Skeletal muscle tissue (tissue), 4 donors: Measurements from ENCODE around the gene CDC42BPA. TPM values are rescaled to one million over a fixed set of nuclear protein-coding genes. Genes with fewer than 3 reads are reported as not detected.

Source experiments
- H3K27ac ChIP-seq: one replicate; pipeline ENCODE4 v1.7.0; 2013; ENCODE audit warnings: mild to moderate bottlenecking, low read depth, low read length, inconsistent platforms
- H3K27me3 ChIP-seq, 3 donors: one replicate each; pipeline ENCODE4 v1.7.0; 2013; ENCODE audit warnings: low read length in 3 of 3; ENCODE audit not compliant: control insufficient read depth in 3 of 3, insufficient read depth in 3 of 3
- H3K36me3 ChIP-seq, 3 donors: one replicate each; pipeline ENCODE4 v1.7.0; 2013; ENCODE audit warnings: low read length in 3 of 3; ENCODE audit not compliant: control insufficient read depth in 3 of 3, insufficient read depth in 3 of 3
- H3K4me1 ChIP-seq, 3 donors: one replicate each; pipeline ENCODE4 v1.7.0; 2013; ENCODE audit warnings: low read length in 3 of 3, mild to moderate bottlenecking in 3 of 3; ENCODE audit not compliant: control insufficient read depth in 3 of 3, insufficient read depth in 3 of 3
- H3K4me3 ChIP-seq, 3 donors: one replicate each; pipeline ENCODE4 v1.7.0; 2013; ENCODE audit warnings: low read length in 3 of 3
- H3K9ac ChIP-seq, 3 donors: one replicate each; pipeline ENCODE4 v1.7.0; 2013; ENCODE audit warnings: low read length in 3 of 3, mild to moderate bottlenecking in 3 of 3, moderate library complexity in 2 of 3, low read depth in 1 of 3
- H3K9me3 ChIP-seq, 3 donors: one replicate each; pipeline ENCODE4 v1.7.0; 2013; ENCODE audit warnings: low read length in 3 of 3; ENCODE audit not compliant: control insufficient read depth in 3 of 3
- total RNA-seq: library from RNA; depleted of rRNA; stranded (reverse); fragments of >200 nt; gene quantifications from one replicate; pipeline ENCODE4 v1.2.3, GENCODE V29; 2014
- donor health status: Osteomylitis.

The CDC42BPA gene
- total RNA-seq, 1 donor from 2014 or later = 44.4 TPM

GRCh38 chr1:227062306-227062705 lies 256.0 kb downstream of the CDC42BPA start:
- Histone ChIP-seq H3K4me3 (no peak overlapping the region), H3K4me1 (no peaks in the 10 kb centered on the region), H3K9ac (no peak overlapping the region), H3K9me3 (no peaks in the 10 kb centered on the region), H3K27ac (no peak overlapping the region), H3K27me3 (no peaks in the 10 kb centered on the region), H3K36me3 (peaks cover 0 to 8% (median 0%) of the 10 kb centered on the region in 3 donors)

- Histone ChIP-seq H3K4me3 (no peak overlapping the region), H3K27me3 (no peaks in the 10 kb centered on the region), H3K9me3 (no peaks in the 10 kb centered on the region), H3K4me1 (no peaks in the 10 kb centered on the region), H3K36me3 (no peaks in the 10 kb centered on the region), H3K27ac (no peak overlapping the region), H3K9ac (no peak overlapping the region)
These were observed 259.2 kb downstream of the CDC42BPA start for GRCh38 chr1:227059076-227059475.

- Histone ChIP-seq H3K36me3 (no peaks in the 10 kb centered on the region), H3K27me3 (no peaks in the 10 kb centered on the region), H3K4me3 (no peak overlapping the region), H3K27ac (no peak overlapping the region), H3K9me3 (no peaks in the 10 kb centered on the region), H3K4me1 (no peaks in the 10 kb centered on the region), H3K9ac (no peak overlapping the region)
These were observed 260.0 kb downstream of the CDC42BPA start for GRCh38 chr1:227058321-227058751.

GRCh38 chr1:227049253-227049652 lies 269.0 kb downstream of the CDC42BPA start:
- Histone ChIP-seq H3K36me3 (peaks cover 0 to 4% (median 2%) of the 10 kb centered on the region in 3 donors), H3K4me1 (no peaks in the 10 kb centered on the region)

GRCh38 chr1:227043755-227044154 lies 274.5 kb downstream of the CDC42BPA start:
- no peaks in the 10 kb centered on the region for H3K4me1 ChIP-seq
- no peaks in the 10 kb centered on the region for H3K27me3 ChIP-seq
- peaks cover 2 to 7% (median 7%) of the 10 kb centered on the region in 3 donors for H3K36me3 ChIP-seq
- no peak overlapping the region for H3K9ac ChIP-seq
- no peak overlapping the region for H3K4me3 ChIP-seq
- no peak overlapping the region for H3K27ac ChIP-seq
- H3K9me3 ChIP-seq = no peaks in the 10 kb centered on the region

More at GRCh38 chr1:227049253-227049652, 269.0 kb downstream of the CDC42BPA start:
- Histone ChIP-seq H3K4me3 (no peak overlapping the region), H3K27ac (no peak overlapping the region), H3K27me3 (no peaks in the 10 kb centered on the region), H3K9me3 (no peaks in the 10 kb centered on the region), H3K9ac (no peak overlapping the region)

GRCh38 chr1:227042292-227042691 lies 276.0 kb downstream of the CDC42BPA start:
- H3K36me3 ChIP-seq = peaks cover 5 to 11% (median 9%) of the 10 kb centered on the region in 3 donors
- no peaks in the 10 kb centered on the region for H3K9me3 ChIP-seq
- no peak overlapping the region for H3K4me3 ChIP-seq
- H3K27ac ChIP-seq = no peak overlapping the region
- H3K9ac ChIP-seq = no peak overlapping the region
- no peaks in the 10 kb centered on the region for H3K4me1 ChIP-seq
- H3K27me3 ChIP-seq = no peaks in the 10 kb centered on the region

GRCh38 chr1:227038401-227038800 lies 279.9 kb downstream of the CDC42BPA start:
- H3K27ac ChIP-seq = no peak overlapping the region
- no peak overlapping the region for H3K9ac ChIP-seq
- H3K4me3 ChIP-seq = no peak overlapping the region
- H3K4me1 ChIP-seq = no peaks in the 10 kb centered on the region
- no peaks in the 10 kb centered on the region for H3K27me3 ChIP-seq
- no peaks in the 10 kb centered on the region for H3K9me3 ChIP-seq
- H3K36me3 ChIP-seq = peaks cover 3 to 17% (median 15%) of the 10 kb centered on the region in 3 donors

- Histone ChIP-seq H3K9ac (no peak overlapping the region), H3K4me3 (no peak overlapping the region), H3K4me1 (no peaks in the 10 kb centered on the region), H3K27me3 (no peaks in the 10 kb centered on the region), H3K27ac (no peak overlapping the region), H3K9me3 (no peaks in the 10 kb centered on the region), H3K36me3 (peaks cover 3 to 22% (median 15%) of the 10 kb centered on the region in 3 donors)
These were observed 281.2 kb downstream of the CDC42BPA start for GRCh38 chr1:227037121-227037520.

- Histone ChIP-seq H3K27me3 (no peaks in the 10 kb centered on the region), H3K9me3 (no peaks in the 10 kb centered on the region), H3K36me3 (peaks cover 3 to 22% (median 15%) of the 10 kb centered on the region in 3 donors), H3K4me1 (no peaks in the 10 kb centered on the region), H3K9ac (no peak overlapping the region), H3K27ac (no peak overlapping the region), H3K4me3 (no peak overlapping the region)
These were observed 283.0 kb downstream of the CDC42BPA start for GRCh38 chr1:227035316-227035715.

- no peaks in the 10 kb centered on the region for H3K27me3 ChIP-seq
- H3K9ac ChIP-seq = no peak overlapping the region
- no peak overlapping the region for H3K27ac ChIP-seq
- no peaks in the 10 kb centered on the region for H3K4me1 ChIP-seq
- no peaks in the 10 kb centered on the region for H3K9me3 ChIP-seq
- H3K36me3 ChIP-seq = peaks cover 4 to 24% (median 12%) of the 10 kb centered on the region in 3 donors
- H3K4me3 ChIP-seq = no peak overlapping the region
These were observed 284.4 kb downstream of the CDC42BPA start for GRCh38 chr1:227033880-227034279.
